GM12878 (cell line): ENCODE measurements around the gene FTL. TPM values are rescaled to one million over a fixed set of nuclear protein-coding genes. Genes with fewer than 3 reads are reported as not detected.
A peak's percentile ranks its signal among the peaks of the same experiment; 100 is the strongest.

Source experiments
- BACH1 ChIP-seq: fragments of 450-650 bp; IDR thresholded peaks from 2 replicates; pipeline ENCODE4 v1.6.1; 2017; ENCODE audit warnings: mild to moderate bottlenecking, borderline replicate concordance
- BCL11A ChIP-seq: IDR thresholded peaks from 2 replicates; pipeline ENCODE4 v1.6.1; 2011; ENCODE audit warnings: low read depth, low read length
- CHD1 ChIP-seq: IDR thresholded peaks from 2 replicates; pipeline ENCODE4 v1.6.1; 2012; ENCODE audit warnings: low read depth, low read length, improper control_type of control experiment
- CREB1 ChIP-seq: IDR thresholded peaks from 2 replicates; pipeline ENCODE4 v1.6.1; 2012; ENCODE audit warnings: low read depth, mild to moderate bottlenecking, inconsistent platforms
- ETV6 ChIP-seq, 2 experiments: fragments of 450-650 bp in 1 of 2; IDR thresholded peaks in 1 of 2; conservative IDR thresholded peaks in 1 of 2; 2 replicates each; pipeline ENCODE4 v1.6.1; 2014; ENCODE audit warnings: antibody characterized with exemption in 1 of 2, borderline replicate concordance in 1 of 2, low read depth in 1 of 2, mild to moderate bottlenecking in 1 of 2, moderate library complexity in 1 of 2
- IKZF1 ChIP-seq: fragments of 450-650 bp; conservative IDR thresholded peaks from 2 replicates; pipeline ENCODE4 v1.6.1; 2017; ENCODE audit warnings: antibody characterized with exemption, mild to moderate bottlenecking
- KAT2A ChIP-seq: conservative IDR thresholded peaks from 2 replicates; pipeline ENCODE4 v1.6.1; 2011; ENCODE audit warnings: low read depth, low read length; ENCODE audit not compliant: control insufficient read depth
- NBN ChIP-seq: fragments of 450-650 bp; IDR thresholded peaks from 2 replicates; pipeline ENCODE4 v1.6.1; 2016
- NRF1 ChIP-seq: conservative IDR thresholded peaks from 2 replicates; pipeline ENCODE4 v1.6.1; 2011; ENCODE audit warnings: mild to moderate bottlenecking, low read depth, low read length, improper control_type of control experiment
- POU2F2 ChIP-seq: IDR thresholded peaks from 3 replicates; pipeline ENCODE4 v1.6.1; 2011; ENCODE audit warnings: low read depth, mild to moderate bottlenecking, low read length, borderline replicate concordance
- REST ChIP-seq: IDR thresholded peaks from 2 replicates; pipeline ENCODE4 v1.6.1; 2012; ENCODE audit warnings: mild to moderate bottlenecking, low read depth, low read length
- SIN3A ChIP-seq: IDR thresholded peaks from 2 replicates; pipeline ENCODE4 v1.6.1; 2012; ENCODE audit warnings: low read depth, low read length, improper control_type of control experiment
- SKIL ChIP-seq: fragments of 450-650 bp; IDR thresholded peaks from 2 replicates; pipeline ENCODE4 v1.6.1; 2017; ENCODE audit warnings: mild to moderate bottlenecking, low read depth, inconsistent platforms; ENCODE audit not compliant: poor library complexity, severe bottlenecking
- SMARCA5 ChIP-seq: fragments of 450-650 bp; IDR thresholded peaks from 2 replicates; pipeline ENCODE4 v1.6.1; 2017; ENCODE audit warnings: mild to moderate bottlenecking
- TAF1 ChIP-seq: IDR thresholded peaks from 2 replicates; pipeline ENCODE4 v1.6.1; 2011; ENCODE audit warnings: mild to moderate bottlenecking, low read depth, low read length, borderline replicate concordance
- YBX1 ChIP-seq: fragments of 450-650 bp; IDR thresholded peaks from 2 replicates; pipeline ENCODE4 v1.6.1; 2016; ENCODE audit warnings: antibody characterized with exemption
- YY1 ChIP-seq: IDR thresholded peaks from 2 replicates; pipeline ENCODE4 v1.6.1; 2011; ENCODE audit warnings: low read depth, mild to moderate bottlenecking, low read length
- ZNF687 ChIP-seq: fragments of 450-650 bp; IDR thresholded peaks from 2 replicates; pipeline ENCODE4 v1.6.1; 2017; ENCODE audit warnings: mild to moderate bottlenecking, moderate library complexity
- polyA plus RNA-seq, 11 experiments: library from polyadenylated mRNA; depleted of rRNA in 4 of 11; unstranded in 6 of 11; stranded (reverse) in 5 of 11; fragments of >200 nt; fragmentation: Nextera tagmentation in 4 of 11; fragmentation: Illumina TruSeq in 1 of 11; extraction: Ambion mirVana in 4 of 11; extraction: Trizol in 1 of 11; gene quantifications; 1 replicate in 1 of 11; 2 replicates in 10 of 11; pipeline versions ENCODE4 v1.2.1 to v1.2.3, GENCODE V29; 2011 to 2016; ENCODE audit warnings: inconsistent platforms in 2 of 11, missing spikeins in 2 of 11, low read depth in 1 of 11
- total RNA-seq, 4 experiments: library from RNA; depleted of rRNA in 3 of 4; stranded (reverse); fragments of >200 nt in 3 of 4; fragmentation: Illumina TruSeq in 1 of 4; extraction: Trizol in 1 of 4; gene quantifications; 2 replicates each; pipeline versions ENCODE4 v1.2.1 to v1.2.3, GENCODE V29; 2013 to 2021
- TF ChIP-seq, protein P1 (sequence below): fragments of 450-650 bp; IDR thresholded peaks from 2 replicates; pipeline ENCODE4 v1.6.1; 2016; ENCODE audit warnings: mild to moderate bottlenecking

FTL gene
- total and polyA plus RNA-seq, 10 of the 15 experiments (the other 5 are each of a cell fraction or from before 2014, with no cell fraction given): 364 to 8,913 (median 1,595) TPM

DNA sequence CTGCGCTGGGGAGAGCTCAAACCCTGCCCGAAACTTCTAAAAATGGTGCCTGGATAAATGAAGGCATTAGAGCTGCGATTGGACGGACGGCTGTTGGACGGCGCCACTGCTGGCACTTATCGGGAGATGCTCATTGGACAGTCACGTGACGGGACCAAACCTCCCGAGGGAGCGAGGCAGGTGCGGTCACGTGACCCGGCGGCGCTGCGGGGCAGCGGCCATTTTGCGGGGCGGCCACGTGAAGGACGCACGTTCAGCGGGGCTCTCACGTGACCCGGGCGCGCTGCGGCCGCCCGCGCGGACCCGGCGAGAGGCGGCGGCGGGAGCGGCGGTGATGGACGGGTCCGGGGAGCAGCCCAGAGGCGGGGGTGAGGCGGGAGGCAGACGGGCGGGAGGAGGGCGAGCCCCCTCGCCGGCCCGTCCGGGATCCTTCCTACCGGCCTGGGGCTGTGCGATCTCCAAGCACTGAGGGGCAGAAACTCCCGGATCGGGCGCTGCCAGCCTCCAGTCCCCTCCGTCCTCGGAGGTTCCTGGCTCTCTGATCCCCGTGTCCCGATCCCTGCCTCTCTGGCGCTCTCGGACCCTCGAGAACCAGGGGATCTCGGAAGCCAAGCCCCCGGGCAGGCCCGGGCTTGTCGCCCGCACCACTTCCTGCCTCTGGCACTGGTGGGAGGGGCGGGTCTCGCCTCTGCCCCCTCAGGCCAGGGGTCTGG lies 10.4 kb upstream of the FTL start, which contains the start of gene BAX (continued):
- TF ChIP-seq SKIL (peak; percentile 56), CHD1 (0 out of 2 replicates have a peak, but pooled peaks have one; percentile 13), YBX1 (no peak), ZNF687 (no peak), SMARCA5 (peak; percentile 53; the same call in 1 of the 2 replicates), NBN (0 out of 2 replicates have a peak, but pooled peaks have one; percentile 7), ETV6 (conservative IDR thresholded peaks at IDR 0.05 in 1 of 2, IDR thresholded peaks at IDR 0.05 in 1 of 2; ENCODE audit: borderline replicate concordance in 1 of 2, low read depth in 1 of 2) (no peak), SIN3A (peak; percentile 89), YY1 (peak; percentile 100), IKZF1 (peak; percentile 96), BACH1 (peak; percentile 86), BCL11A (0 out of 2 replicates have a peak, but pooled peaks have one; percentile 3), NRF1 (no peak), TAF1 (peak; percentile 64; the same call in 1 of the 2 replicates), KAT2A (no peak), POU2F2 (peak; percentile 65; the same call in 1 of the 3 replicates), CREB1 (0 out of 2 replicates have a peak, but pooled peaks have one; percentile 45), REST (no peak)
- TF ChIP-seq, protein P1, sequence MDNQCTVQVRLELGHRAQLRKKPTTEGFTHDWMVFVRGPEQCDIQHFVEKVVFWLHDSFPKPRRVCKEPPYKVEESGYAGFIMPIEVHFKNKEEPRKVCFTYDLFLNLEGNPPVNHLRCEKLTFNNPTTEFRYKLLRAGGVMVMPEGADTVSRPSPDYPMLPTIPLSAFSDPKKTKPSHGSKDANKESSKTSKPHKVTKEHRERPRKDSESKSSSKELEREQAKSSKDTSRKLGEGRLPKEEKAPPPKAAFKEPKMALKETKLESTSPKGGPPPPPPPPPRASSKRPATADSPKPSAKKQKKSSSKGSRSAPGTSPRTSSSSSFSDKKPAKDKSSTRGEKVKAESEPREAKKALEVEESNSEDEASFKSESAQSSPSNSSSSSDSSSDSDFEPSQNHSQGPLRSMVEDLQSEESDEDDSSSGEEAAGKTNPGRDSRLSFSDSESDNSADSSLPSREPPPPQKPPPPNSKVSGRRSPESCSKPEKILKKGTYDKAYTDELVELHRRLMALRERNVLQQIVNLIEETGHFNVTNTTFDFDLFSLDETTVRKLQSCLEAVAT: no peak; the same call in 1 of the 2 replicates
